HG03103 (cell line): ENCODE measurements around the gene DPYSL3.
"Not testable (repeated sequence)": the region's sequence is repeated elsewhere in the genome, so short reads cannot be mapped to it uniquely, and the experiment has no call there.

Source experiments
- ATAC-seq: cut with Tn5 transposase; IDR thresholded peaks from one replicate; pipeline ENCODE4 v1.9.1; 2021; ENCODE audit warnings: low read depth; ENCODE audit not compliant: unreplicated experiment

Gene DPYSL3

GRCh38 chr5:147382776-147383175 lies 127.1 kb downstream of the DPYSL3 start:
- no peak for ATAC-seq

GRCh38 chr5:147381555-147381954 lies 128.3 kb downstream of the DPYSL3 start:
- ATAC-seq: no peak

- no peak for ATAC-seq
These were observed 132.2 kb downstream of the DPYSL3 start for GRCh38 chr5:147377682-147378081.

GRCh38 chr5:147375151-147375550 lies 134.7 kb downstream of the DPYSL3 start:
- no peak for ATAC-seq

GRCh38 chr5:147373328-147373727 lies 136.5 kb downstream of the DPYSL3 start:
- no peak for ATAC-seq

GRCh38 chr5:147372191-147372590 lies 137.7 kb downstream of the DPYSL3 start:
- ATAC-seq: no peak

GRCh38 chr5:147371290-147371689 lies 138.6 kb downstream of the DPYSL3 start:
- no peak for ATAC-seq

GRCh38 chr5:147369742-147370374 lies 140.0 kb downstream of the DPYSL3 start:
- ATAC-seq: no peak

GRCh38 chr5:147367381-147367780 lies 142.5 kb downstream of the DPYSL3 start:
- not testable (repeated sequence) for ATAC-seq

GRCh38 chr5:147361441-147362175 lies 148.3 kb downstream of the DPYSL3 start:
- no peak for ATAC-seq

- ATAC-seq: no peak
These were observed 149.1 kb downstream of the DPYSL3 start for GRCh38 chr5:147360816-147361215.

GRCh38 chr5:147359581-147359980 lies 150.3 kb downstream of the DPYSL3 start:
- no peak for ATAC-seq

- no peak for ATAC-seq
These were observed 150.8 kb downstream of the DPYSL3 start for GRCh38 chr5:147359101-147359500.

- ATAC-seq: no peak
These were observed 160.6 kb downstream of the DPYSL3 start for GRCh38 chr5:147349241-147349640.

- no peak for ATAC-seq
These were observed 161.4 kb downstream of the DPYSL3 start for GRCh38 chr5:147348451-147348850.

GRCh38 chr5:147348046-147348445 lies 161.8 kb downstream of the DPYSL3 start:
- no peak for ATAC-seq

- ATAC-seq: no peak
These were observed 163.8 kb downstream of the DPYSL3 start for GRCh38 chr5:147346006-147346561.

GRCh38 chr5:147344861-147345260 lies 165.0 kb downstream of the DPYSL3 start:
- no peak for ATAC-seq

GRCh38 chr5:147341345-147341744 lies 168.5 kb downstream of the DPYSL3 start:
- no peak for ATAC-seq

GRCh38 chr5:147340941-147341340 lies 168.9 kb downstream of the DPYSL3 start:
- no peak for ATAC-seq
